T-helper 22 cell (primary cell): Measurements from ENCODE around the gene RSBN1.
A peak's percentile ranks its signal among the peaks of the same experiment; 100 is the strongest.
"Not testable (repeated sequence)": the region's sequence is repeated elsewhere in the genome, so short reads cannot be mapped to it uniquely, and the experiment has no call there.

Experiments used
- DNase-seq: peaks from one replicate; pipeline ENCODE4 v3.0.0-alpha.2; 2020; ENCODE audit warnings: low read depth

RSBN1 gene

DNA sequence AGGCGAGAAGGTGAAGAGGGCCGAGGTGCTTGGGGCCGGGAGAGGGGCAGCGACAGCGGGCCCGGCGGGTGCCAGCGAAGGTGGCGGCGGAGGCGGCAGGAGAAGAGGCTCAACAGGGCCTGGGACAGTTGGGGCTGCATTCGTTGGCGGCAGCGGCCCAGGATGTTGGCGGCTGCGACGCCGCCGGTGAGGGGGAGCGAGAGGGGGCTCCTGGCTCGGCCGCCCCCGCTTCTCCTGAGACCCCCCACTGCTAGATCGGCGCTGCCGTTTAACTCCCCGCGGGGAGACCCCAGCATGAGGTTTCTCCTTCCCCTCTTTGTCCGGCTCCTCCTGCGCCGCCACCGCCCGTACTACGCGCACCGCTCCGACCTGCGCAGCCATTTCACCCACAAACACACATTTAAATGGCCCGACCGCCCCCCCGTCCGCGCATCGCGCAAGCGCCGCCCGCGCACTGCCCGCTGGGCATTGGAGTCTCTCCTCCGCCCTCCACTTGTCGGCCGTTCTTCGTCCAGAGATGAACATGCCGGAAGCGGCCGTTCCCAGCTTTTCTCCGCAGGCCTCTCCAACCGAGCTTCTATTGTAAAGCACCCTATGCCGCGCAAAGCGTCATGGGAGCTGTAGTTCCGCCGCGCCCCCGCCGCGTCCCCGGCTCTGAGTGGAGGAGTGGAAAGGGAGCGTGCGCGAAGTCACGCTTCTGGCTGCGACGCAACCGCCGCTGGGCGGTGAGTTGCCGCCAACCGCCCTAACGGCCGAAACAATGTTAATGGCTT is at the start of gene RSBN1:
RSBN1 (minus strand) TSS at position 589 of the 773 bp plus-strand sequence; CDS start at position 525, 64 bp downstream.
- DNase-seq, result peak; percentile 99

DNA sequence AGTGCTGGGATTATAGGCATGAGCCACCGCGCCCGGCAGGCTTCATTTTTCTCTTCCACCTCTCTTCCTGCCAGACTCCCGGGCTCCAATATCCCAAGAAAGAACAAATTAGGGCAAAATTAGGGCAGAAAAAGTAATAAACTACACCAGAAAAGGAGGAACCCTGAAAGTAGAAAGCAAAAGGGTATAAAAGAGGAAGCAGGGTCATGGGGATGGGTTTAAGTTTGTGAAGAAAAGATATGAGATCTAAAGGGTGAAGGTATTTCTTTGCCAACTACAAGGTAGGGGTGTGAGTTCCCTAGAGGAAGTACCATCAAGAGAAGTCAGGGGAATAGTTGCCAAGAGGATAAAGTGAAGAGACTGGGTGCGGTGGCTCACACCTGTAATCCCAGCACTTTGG is 49.4 kb upstream of the RSBN1 start:
- DNase-seq, result no peak

DNA sequence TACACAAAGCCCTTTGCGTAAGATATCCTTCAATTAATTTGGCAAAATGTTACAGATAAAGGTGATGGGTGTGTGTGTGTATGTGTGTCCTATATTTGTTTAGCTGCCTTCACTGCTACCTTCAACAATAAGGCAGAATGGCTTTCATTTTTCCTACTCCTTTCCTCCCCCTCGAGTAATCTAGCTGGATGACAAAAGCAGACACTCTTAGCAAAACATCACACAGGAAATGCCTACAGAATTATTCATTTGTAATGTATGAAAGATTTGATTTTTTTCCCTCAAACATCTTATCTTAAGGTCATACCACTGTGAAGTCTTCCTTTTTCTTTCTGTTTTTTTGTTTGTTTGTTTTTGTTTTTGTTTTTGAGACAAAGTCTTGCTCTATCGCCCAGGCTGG is 48.6 kb upstream of the RSBN1 start:
- DNase-seq, result no peak

DNA sequence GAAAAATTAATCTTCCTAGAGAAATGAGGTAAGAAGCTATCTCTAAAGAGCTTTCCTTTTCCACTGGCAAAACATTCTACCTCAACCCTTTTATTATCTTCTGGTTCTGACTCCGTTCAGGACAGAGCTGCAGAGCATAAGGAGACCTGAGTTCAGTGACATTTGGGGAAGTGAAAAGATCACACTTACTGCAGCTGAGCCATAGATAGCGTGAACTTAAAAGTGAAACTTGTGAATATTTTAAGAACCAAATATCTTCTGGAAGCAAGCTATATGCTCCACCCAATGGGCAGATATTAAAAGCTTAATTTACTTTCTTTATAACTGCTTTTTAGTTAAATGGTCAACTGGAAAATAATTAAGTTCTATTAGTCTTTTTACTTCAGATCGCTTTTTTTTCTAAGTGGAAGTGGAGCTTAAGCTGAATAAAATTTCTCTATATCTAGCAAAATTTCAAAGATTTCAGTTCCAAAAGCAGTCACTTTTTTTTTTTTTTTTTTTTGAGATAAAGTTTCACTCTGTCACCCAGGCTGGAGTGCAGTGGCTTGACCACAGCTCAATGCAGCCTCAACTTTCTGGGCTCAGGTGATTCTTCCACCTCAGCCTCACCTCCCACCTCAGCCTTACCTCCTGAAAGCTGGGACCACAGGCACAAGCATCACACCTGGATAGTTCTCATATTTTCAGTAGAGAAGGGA is 47.4 kb upstream of the RSBN1 start:
- DNase-seq, result no peak

DNA sequence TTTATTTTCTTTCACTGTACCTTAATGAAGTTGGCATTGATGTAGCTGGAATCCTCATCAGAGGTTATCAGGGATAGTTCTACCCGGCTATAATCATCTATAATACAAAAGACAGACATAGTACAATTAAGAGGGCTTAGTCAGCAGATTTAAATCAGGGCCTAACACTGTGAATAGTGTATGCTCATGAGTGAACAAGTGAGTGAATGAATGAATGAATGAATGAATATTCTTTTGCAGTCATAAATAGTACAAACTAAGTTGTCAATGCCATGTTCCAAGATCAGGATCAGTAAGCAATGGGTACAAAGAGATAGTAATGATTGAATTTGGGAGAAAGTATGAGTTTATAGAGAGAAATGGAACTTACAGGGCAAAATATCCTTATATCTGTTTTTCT is 46.7 kb upstream of the RSBN1 start:
- DNase-seq, result no peak

DNA sequence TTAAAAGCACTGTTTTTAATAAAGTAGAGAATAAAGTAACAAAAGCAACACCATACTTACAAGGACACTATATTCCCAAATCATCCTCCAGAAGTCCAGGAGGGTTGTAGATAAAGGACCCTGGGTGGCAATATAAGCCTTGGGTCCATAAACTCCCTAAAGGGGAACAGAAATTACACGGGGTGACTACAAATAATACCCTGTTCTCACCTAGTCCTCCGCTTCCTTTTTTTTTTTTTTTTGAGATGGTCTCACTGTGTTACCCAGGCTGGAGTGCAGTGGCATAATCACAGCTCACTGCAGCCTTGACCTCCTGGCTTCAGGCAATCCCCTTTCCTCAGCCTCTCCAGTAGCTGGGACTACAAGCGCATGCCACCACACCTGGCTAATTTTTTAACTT is 46.1 kb upstream of the RSBN1 start:
- no peak for DNase-seq

DNA sequence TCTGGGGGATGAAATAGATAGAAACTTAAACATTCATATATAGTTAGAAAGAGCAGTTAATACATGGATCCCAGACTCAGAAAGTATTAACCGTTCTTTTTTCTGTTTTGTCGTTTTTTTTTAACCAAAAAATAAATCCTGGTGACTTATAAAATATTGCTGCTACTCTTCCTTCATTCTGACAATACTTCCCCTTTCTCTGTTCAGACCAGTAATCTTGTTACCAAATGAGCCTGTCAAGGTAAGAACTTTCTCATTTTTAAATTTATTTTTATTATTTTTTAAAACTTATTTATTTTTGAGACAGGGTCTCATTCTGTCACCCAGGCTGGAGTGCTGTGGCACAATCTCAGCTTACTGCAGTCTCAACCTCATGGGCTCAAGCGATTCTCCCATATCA is 45.5 kb upstream of the RSBN1 start:
- no peak for DNase-seq

DNA sequence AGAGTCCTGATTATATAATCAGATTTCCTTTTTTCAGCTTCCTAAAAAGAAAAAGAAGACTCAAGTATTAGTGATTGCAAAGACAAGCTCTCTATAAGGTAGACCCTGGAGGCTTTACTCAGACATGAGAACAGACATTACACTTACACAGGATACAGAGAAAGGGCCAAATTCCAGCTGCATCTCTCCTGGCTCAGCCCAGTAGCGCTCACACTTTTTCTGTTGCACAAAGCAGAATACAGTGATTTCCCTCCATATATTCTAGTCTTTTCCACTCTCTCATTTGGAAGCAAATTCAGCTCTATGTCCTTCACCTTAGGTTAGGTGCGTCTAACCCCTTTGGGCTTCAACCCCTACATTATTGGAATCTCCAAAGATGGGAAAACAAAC is 44.1 kb upstream of the RSBN1 start:
- no peak for DNase-seq

DNA sequence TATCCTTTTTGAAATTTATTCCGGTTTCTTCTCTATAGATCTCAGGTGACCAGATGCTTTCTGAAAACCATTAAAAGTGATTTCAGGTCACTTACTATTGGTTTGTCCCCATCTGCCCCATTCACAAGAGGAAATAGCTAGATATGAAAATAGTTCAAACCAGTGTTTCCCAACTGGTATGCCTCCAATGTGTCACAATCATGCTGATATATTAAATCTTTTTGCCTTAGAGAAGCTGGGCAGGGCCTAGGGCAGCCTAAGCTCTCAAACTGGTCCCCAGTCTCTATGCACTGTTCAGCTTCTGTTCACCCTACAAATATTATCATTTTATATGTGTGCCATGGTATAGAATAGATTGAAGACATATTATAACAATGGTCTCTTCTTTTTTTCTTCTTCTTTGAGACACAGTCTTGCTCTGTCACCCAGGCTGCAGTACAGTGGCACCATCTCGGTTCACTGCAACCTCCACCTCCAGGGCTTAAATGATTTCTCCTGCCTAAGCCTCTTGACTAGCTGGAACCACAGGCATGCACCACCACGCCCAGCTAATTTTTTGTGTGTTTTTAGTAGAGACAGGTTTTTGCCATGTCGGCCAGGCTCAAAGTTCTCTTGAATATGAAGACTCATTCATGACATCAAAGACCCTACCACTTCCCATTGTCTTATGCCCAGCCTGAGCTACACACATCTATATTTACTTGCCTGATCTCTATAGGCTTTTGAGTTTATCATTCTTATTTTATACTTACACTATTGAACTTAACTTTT is 43.5 kb upstream of the RSBN1 start:
- DNase-seq, result no peak

DNA sequence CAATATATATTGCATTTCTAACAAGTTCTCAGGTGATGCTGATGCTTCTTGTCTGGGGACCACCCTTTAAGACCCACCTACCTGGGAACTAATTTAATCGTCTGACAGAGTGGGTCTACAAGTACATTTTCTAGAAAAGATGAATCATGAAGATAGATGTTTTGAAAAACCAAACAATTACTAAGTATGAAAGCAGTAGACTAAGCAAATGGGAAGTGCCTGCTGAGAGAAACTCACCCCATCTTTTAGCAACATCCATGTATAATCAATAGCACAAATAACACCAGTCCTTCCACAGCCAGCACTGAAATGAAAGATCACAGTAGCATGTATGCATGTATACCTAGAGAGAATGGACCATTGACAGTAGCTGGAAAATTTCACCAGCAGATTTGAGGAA is 42.0 kb upstream of the RSBN1 start:
- no peak for DNase-seq

DNA sequence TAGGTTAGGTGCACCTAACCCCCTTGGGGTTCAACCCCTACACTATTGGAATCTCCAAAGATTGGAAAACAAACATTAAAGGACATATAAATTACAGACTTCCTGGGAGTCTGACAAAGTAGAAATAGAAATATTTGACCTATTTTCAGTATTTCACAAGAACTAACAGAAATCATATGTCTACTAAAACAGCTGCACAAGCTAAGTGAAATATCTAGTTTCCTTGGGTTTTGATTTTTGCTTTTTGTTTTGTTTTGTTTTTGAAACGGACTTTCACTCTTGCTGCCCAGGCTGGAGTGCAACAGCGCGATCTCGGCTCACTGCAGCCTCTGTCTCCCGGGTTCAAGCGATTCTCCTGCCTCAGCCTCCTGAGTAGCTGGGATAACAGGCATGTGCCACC is 40.4 kb upstream of the RSBN1 start:
- not testable (repeated sequence) for DNase-seq

DNA sequence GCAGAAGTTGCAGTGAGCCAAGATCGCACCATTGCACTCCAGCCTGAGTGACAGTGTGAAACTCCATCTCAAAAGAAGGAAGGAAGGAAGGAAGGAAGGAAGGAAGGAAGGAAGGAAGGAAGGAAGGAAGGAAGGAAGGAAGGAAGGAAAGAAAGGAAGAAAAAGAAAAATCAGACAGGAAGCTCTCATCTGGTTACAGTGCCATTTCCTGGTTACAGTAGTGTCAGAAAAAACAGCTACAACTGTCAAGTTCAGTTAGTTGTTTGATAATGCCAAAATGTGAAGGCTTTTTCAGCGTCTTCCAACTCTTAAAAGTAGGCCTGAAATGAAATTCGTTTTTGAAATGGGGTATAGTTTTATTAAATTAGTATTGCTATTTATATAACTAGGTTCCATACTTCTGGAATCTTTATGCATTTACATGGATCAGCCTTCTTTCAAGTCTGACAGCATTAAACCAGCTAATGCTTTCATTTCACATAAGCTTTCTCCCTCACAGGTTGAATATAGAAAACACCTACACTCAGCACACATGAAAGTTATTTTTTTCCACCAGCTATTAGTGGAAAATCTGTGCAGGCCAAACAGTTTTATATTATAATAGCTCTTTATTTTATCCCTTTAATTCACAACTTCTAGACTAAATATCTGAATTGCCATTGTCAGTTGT is 38.0 kb upstream of the RSBN1 start:
- DNase-seq, result no peak

DNA sequence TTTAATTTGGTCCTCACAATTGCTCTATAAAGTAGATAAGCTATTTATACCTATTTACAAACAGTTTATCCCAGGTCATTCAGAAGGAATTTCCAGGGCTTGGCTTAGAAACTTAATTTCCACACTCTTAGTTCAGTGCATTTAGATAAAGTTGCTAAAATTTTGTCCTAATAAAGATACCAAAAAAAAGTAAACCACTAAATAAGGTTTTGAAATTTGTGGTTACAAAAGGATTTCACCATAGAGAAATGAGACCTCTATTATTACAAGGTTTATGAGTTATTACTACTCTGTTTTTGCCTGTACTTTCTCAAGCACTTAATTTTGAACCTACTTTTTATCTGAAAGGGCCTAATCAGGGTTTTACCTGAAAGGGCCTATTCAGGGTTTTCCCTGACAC is 36.8 kb upstream of the RSBN1 start:
- no peak for DNase-seq

DNA sequence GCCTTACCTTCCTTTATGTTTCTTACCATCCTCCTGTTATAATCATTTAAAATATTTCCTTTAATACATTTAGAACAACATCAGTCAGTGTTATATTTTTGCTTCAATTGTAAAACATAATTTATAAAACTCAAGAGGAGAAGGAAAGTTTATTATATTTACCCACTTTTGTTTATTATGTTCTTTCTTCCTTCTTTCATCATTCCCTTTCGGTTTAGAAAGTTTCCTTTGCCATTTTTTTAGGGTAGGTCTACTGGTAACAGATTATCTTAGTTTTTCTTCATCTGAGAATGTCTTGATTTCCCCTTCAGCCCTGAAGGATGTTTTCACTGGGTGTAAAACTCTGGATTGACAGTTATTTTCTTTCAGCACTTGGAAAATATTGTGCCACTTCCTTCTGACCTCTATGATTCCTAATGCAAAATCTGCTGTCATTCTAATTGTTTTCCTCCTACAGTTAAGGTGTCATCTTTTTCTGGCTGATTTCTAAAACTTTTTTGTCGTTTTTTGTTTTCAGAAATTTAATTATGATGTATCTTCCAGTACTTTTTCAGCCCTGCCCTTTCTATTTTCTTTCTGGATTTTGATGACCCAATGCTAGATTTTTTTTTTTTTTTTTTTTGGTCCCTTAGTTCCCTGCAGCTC is 34.2 kb upstream of the RSBN1 start:
- no peak for DNase-seq

DNA sequence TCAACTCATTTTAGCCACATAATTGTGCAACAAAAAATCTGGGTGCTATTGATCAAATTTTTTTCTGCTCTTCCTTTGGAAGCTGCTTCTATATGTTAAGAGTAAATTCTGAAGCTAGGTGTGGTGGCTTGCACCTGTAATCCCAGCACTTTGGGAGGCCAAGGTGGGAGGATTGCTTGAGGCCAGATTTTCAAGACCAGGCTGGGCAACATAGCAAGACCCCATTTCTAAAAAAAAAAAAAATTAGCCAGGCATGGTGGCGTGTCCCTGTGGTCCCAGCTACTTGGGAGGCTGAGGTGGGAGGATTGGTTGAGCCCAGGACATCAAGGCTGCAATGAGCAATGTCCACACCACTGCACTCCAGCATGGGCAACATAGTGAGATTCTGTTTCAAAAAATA is 24.3 kb upstream of the RSBN1 start:
- no peak for DNase-seq

DNA sequence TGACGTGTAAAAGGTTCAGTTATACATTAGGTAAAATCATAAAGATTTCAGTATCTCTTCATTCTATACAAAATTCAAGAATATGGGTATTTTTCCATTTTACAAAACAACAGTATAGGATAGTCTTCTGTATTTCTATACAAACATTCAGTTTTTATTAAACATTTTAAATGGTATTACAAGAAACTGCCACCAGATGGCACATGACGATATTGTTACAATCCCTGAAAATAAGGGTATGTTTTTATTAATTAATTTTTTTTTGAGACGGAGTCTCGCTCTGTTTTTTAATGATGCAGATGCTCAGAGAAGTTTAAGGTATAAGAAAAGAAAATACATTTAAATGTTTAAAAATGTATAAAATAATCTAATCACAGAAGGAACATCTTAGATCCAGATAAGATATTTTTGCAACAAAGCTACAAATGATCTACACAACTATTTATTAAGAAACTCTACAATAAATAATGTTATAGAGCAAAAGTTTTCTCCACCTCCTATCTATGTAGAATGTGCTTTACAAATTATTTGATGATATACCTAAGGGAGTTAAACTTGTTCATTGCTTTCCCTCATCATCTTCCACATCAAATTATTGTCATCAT is 23.5 kb upstream of the RSBN1 start:
- no peak for DNase-seq

DNA sequence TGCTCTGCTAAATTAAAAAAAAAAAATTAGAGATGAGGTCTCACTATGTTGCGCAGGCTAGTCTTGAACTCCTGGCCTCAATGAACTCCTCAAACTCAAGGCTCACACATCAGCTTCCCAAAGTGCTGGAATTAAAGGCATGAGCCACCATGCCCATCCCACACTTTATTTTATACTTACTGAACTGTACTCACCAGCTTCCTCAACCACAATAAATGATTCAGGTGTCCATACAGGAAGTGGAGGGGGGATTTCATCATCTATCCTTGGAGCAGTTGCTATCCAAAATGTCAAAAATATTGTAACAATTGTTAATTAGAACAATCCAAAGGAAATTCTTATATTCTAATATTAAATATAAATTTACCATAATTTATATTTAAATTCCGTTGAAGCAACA is 22.4 kb upstream of the RSBN1 start:
- DNase-seq, result no peak

DNA sequence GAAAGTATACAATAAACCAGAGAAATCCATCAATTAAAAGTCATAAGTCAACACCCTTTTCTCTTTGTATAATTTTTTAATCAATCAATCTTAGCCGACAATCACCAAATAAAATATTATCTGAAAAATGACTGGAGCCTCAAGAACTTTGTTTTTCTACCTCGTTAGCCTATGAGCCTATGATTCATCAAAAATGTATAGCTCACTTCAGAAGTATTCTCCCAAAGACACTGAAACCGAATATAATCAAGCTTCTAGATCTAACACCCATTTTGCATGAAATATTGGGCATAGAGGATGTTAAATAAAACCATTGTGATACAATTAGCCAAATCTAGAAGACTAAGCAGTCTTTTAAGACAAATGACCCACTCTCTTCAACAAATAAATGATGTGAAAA is 17.8 kb upstream of the RSBN1 start:
- no peak for DNase-seq

DNA sequence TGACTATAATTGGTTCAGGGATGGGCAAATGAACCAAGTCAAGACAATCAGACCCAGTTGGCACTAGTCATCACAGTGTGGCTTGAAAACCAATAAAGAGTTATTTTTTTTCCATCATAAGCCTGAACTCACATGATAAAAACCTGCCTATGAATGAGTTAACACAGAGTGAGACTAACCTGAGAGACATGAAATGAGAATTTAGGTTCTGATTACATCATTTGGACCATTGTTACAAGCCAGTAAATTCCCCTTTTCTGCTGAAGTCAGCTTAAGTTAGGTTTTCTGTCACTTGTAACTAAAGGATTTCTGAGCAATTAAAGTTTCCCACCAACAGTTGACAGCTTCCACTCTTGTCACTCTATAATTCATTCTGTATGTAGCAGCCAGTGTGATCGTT is 9.6 kb upstream of the RSBN1 start:
- no peak for DNase-seq

DNA sequence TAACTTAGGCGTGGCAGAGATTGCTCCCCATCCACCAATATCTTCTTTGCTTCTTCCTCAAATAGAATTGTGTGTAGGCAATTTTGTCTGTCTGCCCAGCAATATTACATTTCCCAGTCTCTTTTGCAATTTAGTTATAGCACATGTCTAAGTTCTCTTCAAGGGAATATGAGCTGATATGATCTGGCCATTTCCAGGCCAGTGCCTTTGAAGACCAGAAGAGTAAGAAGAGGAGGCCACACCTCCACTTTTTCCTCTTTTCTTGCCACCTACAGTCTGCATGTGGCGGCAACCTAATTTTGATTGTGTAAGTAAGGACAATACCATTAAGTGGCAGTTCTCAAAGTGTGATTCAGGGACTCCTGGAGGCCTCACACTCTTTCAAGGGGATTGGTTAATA is 6.3 kb upstream of the RSBN1 start:
- no peak for DNase-seq

DNA sequence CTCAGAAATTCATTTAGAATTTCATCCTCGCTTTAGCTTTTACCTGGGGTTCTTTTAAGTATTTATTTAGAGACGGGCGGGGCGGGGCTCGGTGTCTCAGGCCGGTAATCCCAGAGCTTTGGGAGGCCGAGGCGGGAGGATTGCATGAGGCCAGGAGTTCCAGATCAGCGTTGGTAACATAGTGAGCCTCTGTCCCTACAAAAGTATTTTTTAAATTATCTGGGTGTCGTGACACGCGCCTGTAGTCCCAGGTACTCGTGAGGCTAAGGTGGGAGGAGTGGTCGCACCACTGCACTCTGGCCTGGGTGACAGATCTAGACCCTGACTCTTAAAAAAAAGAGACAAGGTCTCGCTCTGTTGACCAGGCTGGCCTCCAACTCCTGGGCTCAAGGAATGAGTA is 942 bp upstream of the RSBN1 start:
- DNase-seq, result no peak
